Left ventricle myocardium inferior (tissue), 1 donor: ENCODE measurements around the gene PKD1L1. TPM values are rescaled to one million over a fixed set of nuclear protein-coding genes. Genes with fewer than 3 reads are reported as not detected.

ENCODE experiments used
- DNase-seq: peaks from one replicate; pipeline ENCODE4 v3.0.0-alpha.2; 2020
- H3K27ac ChIP-seq: fragments of 200-600 bp; replicated peaks from 2 replicates; pipeline ENCODE4 v1.8.0; 2021
- H3K27me3 ChIP-seq: fragments of 200-600 bp; 2 replicates; pipeline ENCODE4 v1.8.0; 2021; ENCODE audit warnings: low read depth
- H3K36me3 ChIP-seq: fragments of 200-600 bp; 2 replicates; pipeline ENCODE4 v1.8.0; 2021
- H3K4me1 ChIP-seq: fragments of 200-600 bp; 2 replicates; pipeline ENCODE4 v1.8.0; 2021
- H3K4me3 ChIP-seq: fragments of 200-600 bp; 2 replicates; pipeline ENCODE4 v1.8.0; 2021; ENCODE audit warnings: mild to moderate bottlenecking, moderate library complexity
- H3K9me3 ChIP-seq: fragments of 200-600 bp; replicated peaks from 2 replicates; pipeline ENCODE4 v1.8.0; 2021
- intact Hi-C: fragments of 100-400 bp; cut with micrococcal nuclease; formaldehyde crosslinking; loops from one replicate; pipeline ENCODE4 v1.11.0; 2022
- total RNA-seq: library from RNA; stranded (reverse); fragmentation: NEBNext Ultra II Directional; extraction: Animal tissue kit (Norgen Biotek cat#: 25700); gene quantifications from one replicate; pipeline ENCODE4 v1.2.1, GENCODE V29; 2021
- TF ChIP-seq, protein P1 (sequence below): fragments of 200-600 bp; IDR thresholded peaks from 2 replicates; pipeline ENCODE4 v1.8.0; 2021; ENCODE audit warnings: antibody characterized with exemption, mild to moderate bottlenecking, borderline replicate concordance
- donor health status: DM: no; HTN: yes; CAD: no; lungs with severe emphysema.

PKD1L1 gene
- total RNA-seq, 1 donor from 2014 or later = 1.5 TPM

DNA sequence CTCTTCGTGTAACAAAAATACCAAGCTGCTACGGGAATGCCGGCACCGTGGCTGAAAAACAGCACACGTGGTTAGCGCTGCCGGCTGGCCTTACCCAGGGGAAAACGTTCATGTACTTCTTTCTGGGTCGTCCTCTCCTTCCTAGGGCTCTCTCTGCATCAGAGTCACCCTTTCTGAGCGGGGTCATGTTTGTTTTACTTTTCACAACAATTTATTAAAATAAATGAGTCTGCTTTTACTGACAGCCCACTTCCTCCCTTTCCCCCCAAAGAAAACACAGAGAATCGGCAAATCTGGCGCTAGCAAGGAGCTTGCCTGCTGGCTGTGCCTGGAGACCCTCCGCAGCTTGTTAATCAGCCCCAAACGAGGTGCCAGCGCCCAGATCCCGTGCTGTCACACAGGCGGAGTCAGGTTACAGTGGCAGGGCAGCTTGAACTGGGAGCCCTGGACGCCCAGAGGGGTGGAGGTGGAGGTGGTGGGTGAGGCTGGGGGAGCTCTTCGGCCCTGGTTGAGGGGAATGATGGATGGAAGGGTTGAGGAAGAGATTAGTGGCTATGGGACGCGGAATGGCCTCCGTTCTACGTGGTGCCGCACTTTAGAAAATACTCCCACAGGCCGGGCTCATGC lies 204.2 kb downstream of the PKD1L1 start:
- no peak overlapping the region for H3K27ac ChIP-seq
- no peak overlapping the region for H3K4me3 ChIP-seq
- TF ChIP-seq, protein P1, sequence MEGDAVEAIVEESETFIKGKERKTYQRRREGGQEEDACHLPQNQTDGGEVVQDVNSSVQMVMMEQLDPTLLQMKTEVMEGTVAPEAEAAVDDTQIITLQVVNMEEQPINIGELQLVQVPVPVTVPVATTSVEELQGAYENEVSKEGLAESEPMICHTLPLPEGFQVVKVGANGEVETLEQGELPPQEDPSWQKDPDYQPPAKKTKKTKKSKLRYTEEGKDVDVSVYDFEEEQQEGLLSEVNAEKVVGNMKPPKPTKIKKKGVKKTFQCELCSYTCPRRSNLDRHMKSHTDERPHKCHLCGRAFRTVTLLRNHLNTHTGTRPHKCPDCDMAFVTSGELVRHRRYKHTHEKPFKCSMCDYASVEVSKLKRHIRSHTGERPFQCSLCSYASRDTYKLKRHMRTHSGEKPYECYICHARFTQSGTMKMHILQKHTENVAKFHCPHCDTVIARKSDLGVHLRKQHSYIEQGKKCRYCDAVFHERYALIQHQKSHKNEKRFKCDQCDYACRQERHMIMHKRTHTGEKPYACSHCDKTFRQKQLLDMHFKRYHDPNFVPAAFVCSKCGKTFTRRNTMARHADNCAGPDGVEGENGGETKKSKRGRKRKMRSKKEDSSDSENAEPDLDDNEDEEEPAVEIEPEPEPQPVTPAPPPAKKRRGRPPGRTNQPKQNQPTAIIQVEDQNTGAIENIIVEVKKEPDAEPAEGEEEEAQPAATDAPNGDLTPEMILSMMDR = no peak
- intact Hi-C loops = no loop called here
- no peak for DNase-seq
- peaks cover 4% of the 10 kb centered on the region for H3K27me3 ChIP-seq
- H3K4me1 ChIP-seq = no peaks in the 10 kb centered on the region
- H3K9me3 ChIP-seq = no peaks in the 10 kb centered on the region
- no peaks in the 10 kb centered on the region for H3K36me3 ChIP-seq

DNA sequence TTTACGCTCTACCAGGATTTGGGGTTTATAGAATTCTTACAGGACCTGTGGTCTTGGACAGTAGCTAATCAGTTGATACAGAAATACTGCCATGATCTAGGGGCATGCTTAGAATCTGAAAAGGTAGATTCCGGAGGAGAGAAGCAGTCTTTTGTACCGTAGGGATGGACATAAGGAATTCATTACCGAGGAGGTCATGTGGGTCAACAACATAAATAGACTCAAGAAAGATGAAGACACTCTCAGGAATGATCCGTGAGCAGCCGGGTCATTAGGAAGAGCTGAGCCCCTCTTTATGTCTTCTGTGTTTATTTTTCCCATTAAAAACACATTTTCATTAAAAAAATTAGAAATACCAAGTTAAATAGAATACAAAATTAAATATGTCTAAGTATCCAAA lies 206.3 kb downstream of the PKD1L1 start:
- TF ChIP-seq, protein P1 = no peak
- no peaks in the 10 kb centered on the region for H3K9me3 ChIP-seq
- no peaks in the 10 kb centered on the region for H3K4me1 ChIP-seq
- H3K27ac ChIP-seq = no peak overlapping the region
- no peak overlapping the region for H3K4me3 ChIP-seq
- intact Hi-C loops = no loop called here
- no peaks in the 10 kb centered on the region for H3K36me3 ChIP-seq
- peaks cover 4% of the 10 kb centered on the region for H3K27me3 ChIP-seq
- no peak for DNase-seq

DNA sequence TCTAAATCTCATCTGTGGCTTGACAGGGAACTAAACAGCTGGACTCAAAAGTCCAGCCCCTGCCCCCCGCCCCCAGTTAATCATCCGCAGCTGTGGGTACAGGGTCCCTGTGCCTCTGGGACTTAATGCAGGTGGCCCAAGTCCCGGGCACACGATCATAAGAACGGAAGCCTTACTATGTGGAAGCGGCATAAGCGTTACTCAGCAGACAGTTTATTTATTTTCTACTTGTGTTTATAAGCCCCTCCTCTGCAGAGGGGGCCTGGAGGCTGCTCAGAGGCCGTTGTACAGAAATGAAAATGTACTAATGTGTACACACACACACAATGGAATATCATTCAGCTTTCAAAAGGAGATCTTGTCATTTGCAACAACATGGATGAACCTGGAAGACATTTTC lies 208.4 kb downstream of the PKD1L1 start:
- intact Hi-C loops = no loop called here
- Histone ChIP-seq H3K36me3 (no peaks in the 10 kb centered on the region), H3K9me3 (no peaks in the 10 kb centered on the region), H3K4me1 (no peaks in the 10 kb centered on the region), H3K27ac (no peak overlapping the region), H3K4me3 (no peak overlapping the region), H3K27me3 (peaks cover 10% of the 10 kb centered on the region)
- TF ChIP-seq, protein P1 = no peak
- DNase-seq = no peak

DNA sequence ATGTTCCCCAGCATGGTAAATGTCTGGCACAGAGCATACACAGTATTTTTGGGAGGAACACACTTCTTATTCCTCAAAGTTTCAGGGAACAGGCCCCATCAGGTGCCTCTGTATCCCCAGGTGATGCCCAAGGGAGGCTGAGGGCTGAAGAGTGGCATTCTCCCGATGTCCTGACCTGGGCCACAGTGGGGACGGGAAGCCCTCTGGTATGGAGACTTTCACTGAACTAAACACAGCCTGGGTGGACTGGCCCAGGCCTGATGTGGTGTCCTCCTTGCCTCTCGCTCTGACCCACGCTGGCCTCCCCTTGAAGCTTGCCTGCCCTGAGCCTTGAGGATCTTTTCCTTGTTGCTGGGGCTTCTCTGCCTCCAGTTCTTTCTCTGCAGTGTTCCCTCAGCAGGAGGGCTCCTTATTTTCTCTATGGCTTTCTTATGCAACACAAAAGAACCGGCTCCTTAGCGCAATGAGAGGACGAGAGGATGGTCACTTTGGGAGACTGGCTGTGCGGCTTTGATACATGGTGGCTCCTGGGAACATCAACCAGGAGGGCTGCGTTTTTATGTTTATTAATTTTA lies 208.9 kb downstream of the PKD1L1 start:
- no peak for DNase-seq
- no peak overlapping the region for H3K27ac ChIP-seq
- no peaks in the 10 kb centered on the region for H3K36me3 ChIP-seq
- intact Hi-C loops = no loop called here
- peaks cover 10% of the 10 kb centered on the region for H3K27me3 ChIP-seq
- TF ChIP-seq, protein P1 = no peak
- H3K4me3 ChIP-seq = no peak overlapping the region
- H3K9me3 ChIP-seq = no peaks in the 10 kb centered on the region
- no peaks in the 10 kb centered on the region for H3K4me1 ChIP-seq

DNA sequence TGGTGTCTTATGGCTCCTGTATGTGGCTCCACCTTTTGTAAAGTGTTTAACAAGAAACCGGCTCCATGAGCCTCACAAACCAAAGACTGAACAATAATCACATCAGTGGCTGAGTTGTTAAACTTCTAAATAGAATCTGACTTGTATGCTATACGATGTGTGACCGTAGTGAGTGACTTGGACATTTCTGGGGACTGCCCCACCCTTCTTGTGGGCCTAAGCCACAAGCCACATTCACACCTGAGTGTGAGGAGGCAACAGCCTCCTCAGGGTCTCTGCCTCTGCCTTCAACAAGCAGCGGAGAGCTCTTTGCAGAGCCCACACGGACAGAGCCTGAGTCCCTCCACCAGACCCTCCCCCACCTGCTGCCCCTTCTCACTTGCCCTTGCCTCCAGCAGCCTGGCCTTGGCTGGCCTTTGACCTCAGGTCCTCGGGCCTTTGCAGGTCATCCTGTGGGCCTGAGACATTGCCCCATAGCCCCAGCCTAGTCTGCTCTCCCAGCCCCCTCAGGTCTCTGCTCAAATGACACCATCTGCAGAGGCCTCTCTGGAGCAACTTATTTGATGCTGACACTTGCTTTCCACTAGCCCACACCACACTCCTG lies 209.6 kb downstream of the PKD1L1 start:
- Histone ChIP-seq H3K4me1 (no peaks in the 10 kb centered on the region), H3K27me3 (peaks cover 6% of the 10 kb centered on the region), H3K4me3 (no peak overlapping the region), H3K9me3 (no peaks in the 10 kb centered on the region), H3K27ac (no peak overlapping the region), H3K36me3 (no peaks in the 10 kb centered on the region)
- DNase-seq = no peak
- TF ChIP-seq, protein P1 = no peak
- intact Hi-C loops = no loop called here
